ENCODE data around the gene TLNRD1.
"Not testable (repeated sequence)": the region's sequence is repeated elsewhere in the genome, so short reads cannot be mapped to it uniquely, and the experiment has no call there.

The TLNRD1 gene

DNA sequence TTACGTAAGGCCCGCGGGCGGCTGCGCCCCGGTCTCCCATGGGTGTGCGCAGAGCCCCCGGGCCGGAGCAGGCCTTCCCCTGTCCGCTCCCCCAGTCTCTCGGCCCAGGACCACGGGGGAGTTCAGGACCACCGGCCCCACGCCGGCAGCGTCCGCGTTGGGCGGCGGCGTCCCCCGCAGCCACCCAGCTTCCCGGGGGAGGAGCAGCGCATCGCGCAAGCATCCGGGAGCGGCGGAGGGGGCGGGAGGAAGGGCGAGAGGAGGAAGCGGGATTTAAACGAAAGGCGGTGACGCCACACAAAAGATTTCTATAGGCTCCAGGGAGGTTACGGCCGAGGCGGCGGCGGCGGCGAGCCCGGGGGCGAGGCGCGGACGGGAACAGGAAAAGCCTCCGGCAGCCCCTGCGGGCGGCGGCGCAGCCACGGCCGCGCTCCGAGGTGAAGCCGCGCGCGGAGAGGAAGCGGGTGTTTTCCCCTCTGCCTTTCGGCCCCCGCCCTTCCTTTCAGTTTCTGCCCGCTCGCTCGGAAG, at the start of gene TLNRD1:
TLNRD1 (plus strand) TSS at position 300 of the 528 bp plus-strand sequence. CDS start 1,349 bp downstream, outside the sequence.
- DNase-seq (ENCODE audit: low read depth in 2 of 2): peak; percentile 52 to 65

DNA sequence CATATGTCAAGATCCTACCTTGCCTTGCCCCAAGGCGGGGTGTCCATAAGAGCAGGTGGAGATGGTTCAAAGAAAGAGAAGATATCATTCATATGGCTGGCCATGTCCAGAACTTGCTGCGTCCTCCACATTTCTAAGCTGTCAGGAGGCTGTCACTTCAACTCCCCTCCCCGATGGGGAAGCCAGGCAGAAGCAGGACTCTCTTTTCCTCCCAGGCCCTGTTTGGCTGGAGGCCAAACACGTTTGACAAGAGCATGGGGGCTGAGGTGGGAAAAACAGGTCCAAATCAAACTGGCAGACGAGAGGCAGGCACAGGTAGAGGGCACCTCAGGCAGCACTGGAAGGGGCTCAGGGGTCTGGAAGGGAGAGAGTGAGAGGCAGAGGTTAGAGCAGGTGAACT, 48.8 kb upstream of the TLNRD1 start:
- no peak for DNase-seq (ENCODE audit: low read depth in 2 of 2)

DNA sequence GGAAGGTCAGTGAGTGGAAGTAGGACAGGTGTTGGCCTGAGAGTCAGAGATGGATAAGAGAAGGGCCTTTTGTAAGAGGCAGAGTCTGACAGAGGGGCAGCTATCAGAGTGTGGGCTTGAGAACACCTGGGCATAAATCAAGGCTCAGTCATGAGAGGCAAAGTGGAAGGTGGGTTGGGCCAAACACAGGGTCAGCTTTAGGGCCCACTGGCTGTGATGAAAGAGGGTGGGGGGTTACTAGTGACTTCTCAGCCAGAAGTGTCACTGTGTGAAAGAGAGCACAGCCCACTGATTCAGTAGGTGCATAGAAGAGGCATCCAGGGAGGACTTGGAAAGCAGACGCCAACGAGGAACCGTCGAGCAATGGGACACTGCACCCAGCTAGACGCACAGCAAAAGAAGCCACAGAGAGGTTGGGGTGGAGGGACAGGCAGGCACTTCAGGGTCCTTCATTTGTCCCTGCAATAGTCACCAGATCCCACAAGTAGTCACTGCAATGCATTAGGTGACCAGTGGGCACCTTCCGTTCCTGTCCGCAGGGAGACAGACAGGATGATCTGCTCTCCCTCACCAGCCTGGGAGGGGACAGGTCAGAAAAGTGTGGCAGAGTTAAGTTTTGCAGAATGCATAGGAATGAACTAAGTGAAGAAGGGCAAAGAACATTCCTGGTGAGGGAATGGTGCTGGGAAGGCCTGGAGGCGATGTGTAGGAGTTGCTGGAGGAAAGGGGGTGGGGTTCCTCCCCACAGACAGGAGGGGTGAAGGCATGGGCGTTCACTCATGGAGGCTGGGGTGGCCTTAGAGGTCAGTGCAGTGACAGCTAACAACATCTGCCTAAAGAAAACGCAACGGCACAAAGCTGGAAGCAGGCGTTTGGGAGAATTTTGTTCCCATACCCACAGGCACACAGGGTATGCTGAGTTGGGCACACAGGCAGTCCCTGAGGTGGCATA, 47.4 kb upstream of the TLNRD1 start:
- no peak for DNase-seq (ENCODE audit: low read depth in 2 of 2)

DNA sequence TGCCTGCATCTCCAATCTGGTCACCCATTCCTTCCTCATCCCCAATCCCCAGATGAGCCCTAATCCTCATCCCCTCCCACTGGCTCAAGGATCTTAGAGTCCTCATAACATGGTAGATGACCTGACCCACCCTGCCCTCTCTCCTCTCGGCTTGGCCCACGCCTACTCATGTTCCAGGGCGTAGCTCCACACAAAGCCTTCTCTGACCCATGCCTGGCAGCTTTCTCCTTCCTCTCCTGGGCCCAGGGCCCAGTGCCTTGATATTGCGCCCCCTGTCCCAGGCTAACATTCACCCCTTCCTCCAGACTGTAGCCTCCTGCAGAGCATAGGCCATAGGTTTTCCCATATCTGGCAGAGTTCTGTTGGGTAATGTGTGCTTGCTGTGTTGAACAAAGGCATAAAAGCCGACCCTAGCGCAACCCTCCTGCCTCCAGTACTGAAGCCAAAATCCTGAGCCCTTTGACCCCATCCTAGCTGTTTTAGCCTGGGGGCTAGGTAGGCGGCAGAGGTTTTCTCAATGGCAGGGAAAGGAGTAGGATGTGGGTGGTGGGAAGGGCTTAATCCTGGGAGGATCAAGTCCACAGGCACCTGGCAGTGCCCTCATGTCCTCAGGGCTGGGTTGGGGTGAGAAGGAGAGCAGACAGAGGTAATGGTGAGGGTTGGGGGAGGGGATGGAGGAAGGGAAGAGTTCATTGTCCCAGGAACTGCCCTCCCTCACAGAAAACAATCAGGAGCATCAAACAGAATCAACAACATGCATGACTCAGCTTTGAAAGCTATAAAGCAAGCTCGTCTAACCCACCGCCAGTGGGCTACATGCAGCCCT, 46.6 kb upstream of the TLNRD1 start:
- no peak for DNase-seq (ENCODE audit: low read depth in 2 of 2)

DNA sequence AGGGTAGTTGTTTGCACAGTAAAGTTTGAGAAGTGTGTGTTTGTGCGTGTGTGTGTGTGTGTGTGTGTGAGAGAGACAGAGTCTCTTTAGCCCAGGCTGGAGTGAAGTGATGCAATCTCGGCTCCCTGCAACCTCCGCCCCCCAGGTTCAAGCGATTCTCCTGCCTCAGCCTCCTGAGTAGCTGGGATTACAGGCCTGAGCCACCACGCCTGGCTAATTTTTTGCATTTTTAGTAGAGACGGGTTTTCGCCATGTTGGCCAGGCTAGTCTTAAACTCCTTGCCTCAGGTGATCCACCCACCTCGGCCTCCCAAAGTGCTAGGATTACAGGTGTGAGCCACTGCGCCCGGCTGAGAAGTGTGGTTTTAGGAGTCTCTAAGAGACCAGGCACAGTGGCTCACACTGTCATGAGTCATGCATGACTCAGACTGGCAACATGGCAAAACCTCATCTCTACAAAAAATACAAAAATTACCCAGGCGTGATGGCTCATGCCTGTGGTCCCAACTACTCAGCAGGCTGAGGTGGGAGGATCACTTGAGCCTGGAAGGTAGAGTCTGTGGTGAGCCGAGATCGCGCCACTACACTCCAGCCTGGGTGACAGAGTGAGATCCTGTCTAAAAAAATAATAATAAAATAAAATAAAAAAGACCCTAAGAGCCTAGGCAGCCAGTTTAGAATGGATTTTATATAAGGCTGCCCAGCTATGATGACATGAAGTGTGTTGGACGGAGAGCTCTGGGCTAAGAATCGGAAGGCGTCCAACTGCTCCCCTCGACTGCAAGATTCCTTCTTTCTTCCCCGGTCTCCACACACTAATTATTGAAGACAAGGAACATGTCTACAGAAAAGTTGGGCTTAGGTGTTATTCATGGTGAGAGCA, 44.9 kb upstream of the TLNRD1 start:
- not testable (repeated sequence) for DNase-seq (ENCODE audit: low read depth in 2 of 2)

DNA sequence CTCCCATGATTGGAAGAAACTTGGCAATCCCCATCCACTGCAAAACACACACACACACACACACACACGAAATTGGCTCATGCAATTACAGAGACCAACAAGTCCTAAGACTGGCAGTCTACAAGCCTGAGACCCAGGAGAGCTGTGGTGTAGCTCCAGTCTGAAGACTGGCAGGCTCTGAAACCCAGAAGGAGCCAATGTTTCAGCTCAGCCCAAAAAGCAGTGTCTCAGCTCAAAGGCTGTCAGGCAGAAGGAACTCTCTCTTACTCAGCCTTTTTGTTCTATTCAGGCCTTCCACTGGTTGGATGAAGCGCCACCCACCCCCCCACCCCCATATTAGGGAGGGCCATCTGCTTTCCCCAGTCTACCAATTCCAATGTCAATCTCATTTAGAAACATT, 43.2 kb upstream of the TLNRD1 start:
- DNase-seq (ENCODE audit: low read depth in 2 of 2): no peak

DNA sequence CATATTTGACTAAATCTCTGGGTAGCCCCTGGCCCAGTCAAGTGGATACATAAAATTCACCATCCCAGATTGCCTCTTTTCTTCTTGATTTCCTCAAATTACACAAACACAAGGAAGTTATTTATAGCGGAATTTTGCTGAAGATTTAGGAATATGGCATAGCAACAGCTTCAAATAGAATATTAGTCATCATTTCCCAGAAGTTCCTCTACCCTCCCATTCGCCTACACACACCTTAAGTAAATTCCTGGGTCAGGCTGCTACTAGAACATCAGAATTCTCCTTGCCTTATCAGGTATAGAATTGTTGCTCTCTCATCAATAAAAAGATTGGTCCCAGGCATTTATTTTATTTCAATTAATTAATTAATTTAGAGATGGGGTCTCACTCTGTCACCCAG, 42.7 kb upstream of the TLNRD1 start:
- DNase-seq (ENCODE audit: low read depth in 2 of 2): no peak

DNA sequence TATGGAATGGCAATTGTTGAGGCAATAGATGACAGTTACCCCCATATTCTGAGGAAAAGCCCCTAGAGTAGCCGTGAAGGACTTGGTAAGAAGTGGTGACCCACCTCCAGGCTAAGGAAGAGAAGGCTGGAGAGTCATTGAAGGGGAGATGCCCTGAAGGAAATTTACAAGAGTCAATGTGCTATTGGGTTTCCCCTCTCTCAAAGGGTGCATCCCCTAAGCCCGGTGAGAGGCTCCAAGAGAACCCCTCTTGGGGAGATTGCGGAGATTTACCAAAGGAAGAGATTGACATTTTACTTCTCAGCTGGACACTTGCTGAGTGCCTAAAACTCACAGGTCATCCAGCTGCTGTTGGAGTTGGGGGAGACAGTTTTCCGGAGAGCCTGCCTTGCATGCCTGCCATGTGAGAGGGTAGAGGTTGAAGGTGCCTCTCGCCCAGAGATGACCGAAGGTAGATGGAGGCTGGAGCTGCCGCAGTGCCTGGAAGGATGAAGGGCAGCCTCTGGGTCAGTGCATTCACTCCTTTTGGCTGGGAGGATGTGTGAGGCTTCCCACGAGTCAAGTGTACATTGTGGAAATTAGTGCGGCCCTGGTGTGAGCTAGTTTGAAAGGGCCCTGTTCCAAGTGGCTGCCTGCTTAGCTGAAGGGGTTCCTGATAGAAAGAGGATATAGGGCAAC, 41.8 kb upstream of the TLNRD1 start:
- no peak for DNase-seq (ENCODE audit: low read depth in 2 of 2)

DNA sequence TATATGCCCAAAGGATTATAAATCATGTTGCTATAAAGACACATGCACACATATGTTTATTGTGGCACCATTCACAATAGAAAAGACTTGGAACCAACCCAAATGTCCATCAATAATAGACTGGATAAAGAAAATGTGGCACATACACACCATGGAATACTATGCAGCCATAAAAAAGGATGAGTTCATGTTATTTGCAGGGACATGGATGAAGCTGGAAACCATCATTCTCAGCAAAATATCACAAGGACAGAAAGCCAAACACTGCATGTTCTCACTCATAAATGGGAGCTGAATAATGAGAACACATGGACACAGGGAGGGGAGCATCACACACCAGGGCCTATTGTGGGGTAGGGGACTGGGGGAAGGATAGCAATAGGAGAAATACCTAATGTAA, 35.3 kb upstream of the TLNRD1 start:
- not testable (repeated sequence) for DNase-seq (ENCODE audit: low read depth in 2 of 2)

DNA sequence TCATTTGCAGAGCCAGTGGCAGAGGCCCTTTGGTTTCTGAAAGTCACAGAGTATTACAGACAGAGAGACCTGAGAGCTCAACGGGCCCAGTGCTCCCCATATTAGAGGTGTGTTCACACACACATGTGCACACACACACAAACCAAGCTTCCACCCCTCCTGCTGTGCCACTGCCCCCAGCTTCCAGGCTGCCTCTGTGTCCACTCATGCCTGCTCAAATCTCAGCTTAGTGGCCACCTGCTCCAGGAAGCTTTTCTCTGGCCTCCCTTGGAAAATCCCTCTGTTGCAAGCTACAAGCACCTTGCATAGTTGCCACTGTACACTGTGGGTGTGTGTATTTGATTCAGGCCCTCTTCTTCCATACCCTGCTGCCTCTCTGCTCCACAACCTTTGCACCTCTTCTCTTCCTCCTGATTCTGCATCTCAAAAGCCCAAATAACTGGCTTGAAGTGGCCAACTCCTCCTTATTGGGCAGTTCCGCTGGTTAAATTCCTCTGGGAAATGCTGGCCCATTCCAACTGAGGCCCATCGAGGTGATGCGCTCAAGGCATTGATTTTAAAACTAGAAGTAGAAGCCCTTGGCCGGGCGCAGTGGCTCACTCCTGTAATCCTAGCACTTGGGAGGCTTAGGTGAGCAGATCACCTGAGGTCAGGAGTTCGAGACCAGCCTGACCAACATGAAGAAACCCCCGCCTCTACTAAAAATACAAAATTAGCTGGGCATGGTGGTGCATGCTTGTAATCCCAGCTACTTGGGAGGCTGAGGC, 34.1 kb upstream of the TLNRD1 start:
- no peak for DNase-seq (ENCODE audit: low read depth in 2 of 2)

DNA sequence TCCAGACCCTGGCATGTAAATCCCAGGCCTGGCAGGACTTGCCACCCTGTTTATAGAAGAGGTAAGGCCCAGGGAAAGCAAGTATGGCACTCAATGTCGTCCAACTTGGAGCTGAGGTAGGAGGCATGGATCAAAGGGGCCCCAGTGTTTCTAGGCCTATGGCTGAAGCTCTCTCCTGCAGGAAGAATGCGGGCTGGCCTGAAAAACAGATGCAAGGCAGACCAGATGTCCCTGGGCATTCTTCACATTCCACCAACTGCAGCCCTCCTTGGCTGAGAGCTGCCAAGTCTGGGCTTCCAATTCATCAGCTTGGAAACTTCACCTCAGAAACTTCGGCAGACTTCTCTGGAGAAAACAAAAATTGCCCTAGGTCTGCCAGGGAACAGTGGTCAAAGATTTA, 33.3 kb upstream of the TLNRD1 start:
- DNase-seq (ENCODE audit: low read depth in 2 of 2): no peak

DNA sequence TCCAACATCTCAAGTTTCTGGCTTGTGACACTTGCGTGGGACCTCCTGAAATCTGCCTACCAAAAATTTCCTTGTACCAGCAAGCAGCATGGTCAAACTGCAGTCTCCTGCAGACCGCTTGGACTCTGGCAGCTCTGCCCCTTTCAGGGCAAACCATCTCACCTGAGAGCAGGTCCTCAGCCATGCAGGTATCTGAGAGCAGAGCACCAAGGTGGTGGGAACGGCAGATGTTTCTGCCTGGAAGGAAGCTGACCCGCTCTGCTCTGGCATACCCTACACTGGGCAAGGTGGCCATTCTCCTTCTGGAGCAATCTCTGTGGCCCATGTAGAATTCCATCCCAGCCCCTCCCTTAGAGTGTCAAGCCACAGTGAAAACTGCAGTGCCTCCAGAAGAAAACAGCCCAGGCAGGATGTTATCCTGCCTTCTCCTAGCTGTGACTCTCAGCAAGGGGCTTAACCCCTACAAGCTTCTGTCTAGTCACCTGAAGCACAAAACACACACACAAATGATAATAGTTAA, 32.7 kb upstream of the TLNRD1 start:
- DNase-seq (ENCODE audit: low read depth in 2 of 2): no peak

DNA sequence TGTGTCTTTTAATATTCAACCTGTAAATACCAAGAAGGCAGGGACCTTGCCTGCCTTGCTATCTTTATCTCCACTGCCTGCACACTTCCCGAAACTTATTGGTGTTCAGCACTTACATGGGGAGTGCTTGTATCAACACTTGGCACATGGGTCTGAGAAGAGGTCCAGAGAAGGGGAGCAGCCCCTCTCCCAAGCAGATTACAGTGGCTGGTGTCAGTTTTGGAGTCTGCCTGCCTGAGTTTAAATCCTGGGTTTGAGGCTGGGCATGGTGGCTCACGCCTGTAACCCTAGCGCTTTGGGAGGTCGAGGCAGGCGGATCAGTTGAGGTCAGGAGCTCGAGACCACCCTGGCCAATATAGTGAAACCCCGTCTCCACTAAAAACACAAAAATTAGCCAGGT, 31.4 kb upstream of the TLNRD1 start:
- DNase-seq (ENCODE audit: low read depth in 2 of 2): no peak

DNA sequence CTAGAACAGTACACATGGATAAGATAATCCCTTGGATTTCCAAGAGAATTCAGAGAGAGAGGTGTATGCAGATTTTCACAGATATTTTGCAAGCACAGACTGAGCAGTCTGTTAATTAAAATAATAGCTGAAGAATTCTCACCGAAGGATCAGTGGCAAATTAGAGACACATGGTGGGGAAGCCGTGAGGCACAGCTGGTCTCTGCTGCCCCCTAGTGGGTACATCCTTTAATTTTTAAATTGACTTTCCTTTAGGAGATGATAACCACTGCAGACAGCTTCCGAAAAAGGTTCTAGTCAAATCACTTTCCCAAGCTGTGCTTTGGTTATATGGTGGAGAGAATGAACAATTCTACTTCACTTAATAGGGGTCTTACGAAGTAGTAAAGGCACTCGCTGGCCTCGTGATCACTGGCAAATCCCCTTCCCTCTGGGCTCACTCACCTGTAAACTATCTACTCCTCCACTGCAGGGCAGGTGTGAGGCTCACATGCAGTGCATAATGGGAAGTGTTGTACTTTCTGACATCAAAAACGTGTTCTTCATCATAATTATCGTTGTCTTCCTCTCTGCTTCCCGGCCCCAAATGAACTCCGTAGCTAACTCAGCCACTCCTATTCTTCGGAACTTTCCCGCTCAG, 30.6 kb upstream of the TLNRD1 start:
- DNase-seq (ENCODE audit: low read depth in 2 of 2): peak; percentile 24 to 41

DNA sequence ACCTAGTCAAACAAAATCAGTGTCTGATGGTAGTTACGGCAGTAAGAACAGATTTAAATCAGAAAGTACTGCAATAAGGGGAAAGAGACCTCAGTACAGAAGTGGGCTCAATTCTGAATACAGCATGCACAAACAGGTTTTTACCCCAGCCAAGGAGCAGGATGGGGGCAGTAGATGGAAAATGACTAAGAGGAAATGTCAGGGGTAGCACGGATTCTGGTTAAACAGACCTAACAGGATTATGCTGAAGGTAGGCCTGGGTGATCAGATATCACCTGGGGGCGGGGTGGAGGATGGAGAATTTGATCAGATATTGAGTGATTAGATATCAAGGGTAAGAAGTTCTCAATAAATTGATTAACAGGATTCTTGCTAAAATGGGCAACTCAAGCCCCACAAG, 30.1 kb upstream of the TLNRD1 start:
- no peak for DNase-seq (ENCODE audit: low read depth in 2 of 2)

DNA sequence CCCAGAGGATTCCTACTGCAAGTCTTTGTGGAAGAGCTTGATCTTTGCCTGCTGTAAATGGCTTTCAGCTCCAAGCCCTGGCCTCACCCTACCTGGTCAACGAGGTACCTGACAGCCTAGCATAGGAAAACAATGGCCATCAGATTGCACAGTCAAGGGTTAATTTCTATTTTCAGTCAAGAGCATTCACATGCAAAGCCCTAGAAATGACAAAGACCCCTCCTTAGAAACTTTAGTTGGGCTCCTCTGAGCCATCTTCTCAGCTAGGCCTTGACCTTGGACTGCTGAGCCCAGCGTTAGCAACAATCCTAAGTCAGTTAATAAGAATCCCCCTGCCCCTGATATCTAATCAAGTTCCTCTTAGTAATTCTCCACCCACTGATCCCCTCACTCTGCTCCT, 29.6 kb upstream of the TLNRD1 start:
- no peak for DNase-seq (ENCODE audit: low read depth in 2 of 2)

DNA sequence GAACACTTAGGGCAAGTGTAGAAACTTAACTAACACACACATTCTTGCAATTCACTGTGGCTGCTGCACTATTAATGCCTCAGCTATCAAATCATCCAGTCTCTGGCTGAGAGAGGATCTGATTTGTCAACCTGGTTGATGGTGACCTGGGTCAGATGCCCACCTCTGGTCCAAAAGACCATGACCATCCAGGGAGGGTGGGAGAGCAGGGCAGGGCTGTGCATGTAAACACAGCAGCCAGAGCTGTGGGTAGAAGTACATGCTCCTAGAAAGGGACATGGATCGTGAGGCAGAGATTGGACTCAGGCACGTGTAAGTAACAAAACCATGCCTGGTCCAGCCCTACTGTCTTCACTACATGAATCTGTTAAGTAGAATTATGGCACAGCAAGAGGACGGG, 28.4 kb upstream of the TLNRD1 start:
- no peak for DNase-seq (ENCODE audit: low read depth in 2 of 2)

DNA sequence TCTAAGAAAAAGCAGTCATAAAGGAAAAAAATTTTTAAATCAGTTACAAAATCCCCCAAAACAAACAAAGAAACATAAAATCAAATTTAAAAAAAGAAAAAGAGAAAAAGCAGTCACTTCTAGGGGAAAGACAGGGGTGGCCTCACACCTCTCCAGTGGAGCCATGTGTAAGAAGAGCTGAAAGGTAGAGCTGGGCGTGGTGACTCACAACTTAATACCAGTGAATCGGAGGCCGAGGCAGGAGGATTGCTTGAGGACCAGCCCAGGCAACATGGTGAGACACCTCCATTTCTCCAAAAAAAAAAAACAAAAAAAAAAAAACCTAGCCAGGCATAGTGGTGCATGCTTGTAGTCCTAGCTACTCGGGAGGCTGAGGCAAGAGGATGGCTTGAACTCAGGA, 25.8 kb upstream of the TLNRD1 start:
- DNase-seq (ENCODE audit: low read depth in 2 of 2): no peak

DNA sequence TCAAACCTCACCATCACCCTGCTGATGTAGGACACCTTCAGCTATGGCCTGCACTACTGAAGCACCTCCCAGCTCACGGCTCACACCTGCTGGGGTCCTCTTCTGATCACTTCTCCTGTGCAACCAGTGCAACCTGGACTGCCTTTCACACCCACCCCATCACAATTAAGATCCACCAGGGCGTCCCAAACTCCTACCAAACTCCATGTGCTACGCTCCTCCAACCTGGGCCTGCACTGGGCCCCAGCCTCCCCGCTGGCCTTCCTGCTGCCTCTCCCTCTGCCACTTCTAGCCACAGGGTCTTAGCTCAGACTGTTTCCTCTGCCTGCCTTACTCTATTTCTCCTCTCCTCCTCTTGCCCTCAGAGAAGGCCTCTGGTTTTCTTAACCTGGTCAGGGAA, 23.9 kb upstream of the TLNRD1 start:
- no peak for DNase-seq (ENCODE audit: low read depth in 2 of 2)
